ENCODE results near the gene ODAD3. TPM values are rescaled to one million over a fixed set of nuclear protein-coding genes. Genes with fewer than 3 reads are reported as not detected.

ODAD3 gene
- total RNA-seq, 1 donor, result under 0.01 TPM

DNA sequence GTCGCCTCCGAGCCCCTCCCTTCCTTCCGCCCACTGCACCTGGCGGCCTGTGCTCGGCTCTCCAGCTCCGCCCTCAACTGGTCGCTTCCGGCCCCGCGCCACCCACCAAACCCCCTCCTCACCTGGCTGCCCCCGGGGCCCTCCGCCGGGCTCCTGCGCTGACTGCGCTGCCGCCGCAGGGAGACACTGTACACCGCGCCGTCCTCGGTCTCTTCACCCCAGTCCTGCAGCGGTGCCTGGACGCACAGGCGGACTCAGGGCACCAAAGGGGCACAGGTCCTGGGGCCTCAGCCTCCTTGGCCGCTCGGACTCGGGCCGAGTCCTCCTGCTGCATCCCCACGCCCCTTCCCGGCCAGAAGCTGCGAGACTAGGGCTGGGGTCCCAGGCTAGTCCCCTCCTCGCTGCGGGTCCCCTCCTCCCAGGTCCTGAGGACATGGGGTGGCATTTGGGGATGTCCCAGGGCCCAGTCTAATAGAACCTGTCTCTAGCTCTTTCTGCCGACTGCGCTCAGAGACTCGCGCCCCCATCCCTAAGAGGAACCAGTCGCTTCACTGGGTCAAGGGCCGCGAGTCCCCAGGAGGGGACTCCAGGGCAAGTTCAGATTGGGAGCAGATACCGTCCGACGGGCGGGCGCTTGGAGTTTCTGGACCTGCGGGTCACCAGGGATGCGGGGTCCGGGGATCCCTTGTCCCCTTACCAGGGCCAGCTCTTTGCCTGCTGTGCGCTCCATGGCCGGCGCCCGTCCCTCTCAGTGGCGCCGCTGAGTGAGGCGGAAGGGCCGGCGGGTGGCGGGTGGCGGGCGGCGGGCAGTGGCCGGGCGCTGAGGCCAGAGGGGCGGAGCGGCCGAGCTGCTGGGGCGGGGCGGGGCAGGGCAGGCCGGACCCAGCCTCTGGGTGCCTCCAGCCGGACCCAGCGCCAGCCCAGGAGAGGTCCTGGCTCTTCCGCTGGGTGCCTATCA lies 16.1 kb downstream of the ODAD3 start, which contains the start of gene RGL3:
TSS of gene RGL3 (minus strand) at position 766 of the 958 bp plus-strand sequence. CDS start at position 730, 36 bp downstream.
- Histone ChIP-seq H3K9me3 (ENCODE audit: low read depth, low read length) (no peaks in the 10 kb centered on the region), H3K27ac (ENCODE audit: low read depth, low read length) (no peak within 1 kb of the TSS), H3K79me2 (ENCODE audit: insufficient read depth, low read length) (no peaks in the 10 kb centered on the region), H3K4me1 (ENCODE audit: insufficient read depth, low read length) (peaks cover 7% of the 10 kb centered on the region), H3K36me3 (ENCODE audit: insufficient read depth, low read length) (no peaks in the 10 kb centered on the region), H2AFZ (ENCODE audit: low read length) (peak within 1 kb of the TSS; percentile 84), H4K20me1 (ENCODE audit: insufficient read depth, low read length) (no peaks in the 10 kb centered on the region), H3K4me3 (ENCODE audit: insufficient read depth, low read length) (peak within 1 kb of the TSS; percentile 65), H3K27me3 (ENCODE audit: insufficient read depth, low read length) (peaks cover 14% of the 10 kb centered on the region), H3K4me2 (ENCODE audit: insufficient read depth, low read length) (peak within 1 kb of the TSS; percentile 82)
- TF ChIP-seq, protein P1, sequence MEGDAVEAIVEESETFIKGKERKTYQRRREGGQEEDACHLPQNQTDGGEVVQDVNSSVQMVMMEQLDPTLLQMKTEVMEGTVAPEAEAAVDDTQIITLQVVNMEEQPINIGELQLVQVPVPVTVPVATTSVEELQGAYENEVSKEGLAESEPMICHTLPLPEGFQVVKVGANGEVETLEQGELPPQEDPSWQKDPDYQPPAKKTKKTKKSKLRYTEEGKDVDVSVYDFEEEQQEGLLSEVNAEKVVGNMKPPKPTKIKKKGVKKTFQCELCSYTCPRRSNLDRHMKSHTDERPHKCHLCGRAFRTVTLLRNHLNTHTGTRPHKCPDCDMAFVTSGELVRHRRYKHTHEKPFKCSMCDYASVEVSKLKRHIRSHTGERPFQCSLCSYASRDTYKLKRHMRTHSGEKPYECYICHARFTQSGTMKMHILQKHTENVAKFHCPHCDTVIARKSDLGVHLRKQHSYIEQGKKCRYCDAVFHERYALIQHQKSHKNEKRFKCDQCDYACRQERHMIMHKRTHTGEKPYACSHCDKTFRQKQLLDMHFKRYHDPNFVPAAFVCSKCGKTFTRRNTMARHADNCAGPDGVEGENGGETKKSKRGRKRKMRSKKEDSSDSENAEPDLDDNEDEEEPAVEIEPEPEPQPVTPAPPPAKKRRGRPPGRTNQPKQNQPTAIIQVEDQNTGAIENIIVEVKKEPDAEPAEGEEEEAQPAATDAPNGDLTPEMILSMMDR (IDR thresholded peaks at IDR 0.05; ENCODE audit: extremely low read depth, low read depth, low read length), result no peak
- peak; percentile 87 for DNase-seq (ENCODE audit: insufficient read length, low spot score, missing footprints)

- H4K20me1 ChIP-seq (ENCODE audit: insufficient read depth, low read length), result no peaks in the 10 kb centered on the region
- no peaks in the 10 kb centered on the region for H3K79me2 ChIP-seq (ENCODE audit: insufficient read depth, low read length)
- H3K4me1 ChIP-seq (ENCODE audit: insufficient read depth, low read length), result peaks cover 7% of the 10 kb centered on the region
- H3K36me3 ChIP-seq (ENCODE audit: insufficient read depth, low read length), result no peaks in the 10 kb centered on the region
- peak; percentile 73 for DNase-seq (ENCODE audit: insufficient read length, low spot score, missing footprints)
- no peak overlapping the region for H2AFZ ChIP-seq (ENCODE audit: low read length)
- TF ChIP-seq, protein P1 (IDR thresholded peaks at IDR 0.05; ENCODE audit: extremely low read depth, low read depth, low read length), result no peak
- H3K9me3 ChIP-seq (ENCODE audit: low read depth, low read length), result no peaks in the 10 kb centered on the region
- H3K4me2 ChIP-seq (ENCODE audit: insufficient read depth, low read length), result peak overlapping the region; percentile 82
- H3K4me3 ChIP-seq (ENCODE audit: insufficient read depth, low read length), result peak overlapping the region; percentile 65
- no peak overlapping the region for H3K27ac ChIP-seq (ENCODE audit: low read depth, low read length)
- peaks cover 9% of the 10 kb centered on the region for H3K27me3 ChIP-seq (ENCODE audit: insufficient read depth, low read length)
These were observed 16.8 kb downstream of the ODAD3 start for GRCh38 chr19:11418094-11418548.

DNA sequence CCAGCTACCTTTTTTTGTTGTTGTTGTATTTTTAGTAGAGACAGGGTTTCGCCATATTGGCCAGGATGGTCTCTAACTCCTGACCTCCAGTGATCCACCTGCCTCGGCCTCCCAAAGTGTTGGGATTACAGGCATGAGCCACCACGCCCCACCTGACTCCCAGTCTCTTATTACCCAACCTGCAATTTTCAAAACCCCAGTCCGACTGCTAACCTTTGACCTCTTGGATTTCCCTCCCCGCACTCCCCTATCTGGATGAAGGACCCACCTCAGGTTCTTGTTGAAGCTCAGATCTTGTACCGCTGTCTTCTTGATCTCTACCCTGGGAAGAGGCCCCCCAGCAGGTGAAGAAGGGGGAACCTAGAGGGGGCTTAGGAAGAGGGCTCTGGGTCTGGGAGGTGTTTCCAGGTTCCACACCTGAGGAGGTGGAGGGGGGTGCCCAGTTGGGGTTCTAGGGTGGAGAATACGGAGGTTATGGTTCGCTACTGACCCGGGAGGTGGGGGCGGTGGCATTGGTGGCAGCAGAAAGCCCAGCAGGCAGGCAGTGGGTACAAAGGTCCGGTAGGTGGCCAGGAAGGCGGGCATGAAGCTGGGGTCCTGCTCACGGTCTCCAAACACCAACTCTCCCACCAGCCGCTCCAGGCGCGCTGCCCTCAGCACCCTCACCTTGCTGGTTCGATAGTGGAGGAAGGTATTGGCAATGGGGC lies 18.4 kb downstream of the ODAD3 start:
- Histone ChIP-seq H3K4me3 (ENCODE audit: insufficient read depth, low read length) (no peak overlapping the region), H3K9me3 (ENCODE audit: low read depth, low read length) (no peaks in the 10 kb centered on the region), H3K79me2 (ENCODE audit: insufficient read depth, low read length) (no peaks in the 10 kb centered on the region), H3K36me3 (ENCODE audit: insufficient read depth, low read length) (no peaks in the 10 kb centered on the region), H4K20me1 (ENCODE audit: insufficient read depth, low read length) (no peaks in the 10 kb centered on the region), H3K4me2 (ENCODE audit: insufficient read depth, low read length) (no peak overlapping the region), H3K27me3 (ENCODE audit: insufficient read depth, low read length) (no peaks in the 10 kb centered on the region), H3K4me1 (ENCODE audit: insufficient read depth, low read length) (peaks cover 7% of the 10 kb centered on the region), H2AFZ (ENCODE audit: low read length) (no peak overlapping the region), H3K27ac (ENCODE audit: low read depth, low read length) (no peak overlapping the region)
- TF ChIP-seq, protein P1 (IDR thresholded peaks at IDR 0.05; ENCODE audit: extremely low read depth, low read depth, low read length), result no peak
- peak; percentile 66 for DNase-seq (ENCODE audit: insufficient read length, low spot score, missing footprints)
